ENCODE measurements around the gene PNPLA8.
"Not testable (repeated sequence)": the region's sequence is repeated elsewhere in the genome, so short reads cannot be mapped to it uniquely, and the experiment has no call there.

The PNPLA8 gene

GRCh38 chr7:108526768-108527017, 758 bp upstream of the PNPLA8 start:
- no peak for DNase-seq

- DNase-seq = no peak
Measured at GRCh38 chr7:108525327-108525984, 479 bp downstream of the PNPLA8 start.

GRCh38 chr7:108522780-108523179, 3.2 kb downstream of the PNPLA8 start:
- no peak for DNase-seq

- DNase-seq = no peak
Measured at GRCh38 chr7:108517951-108518350, 8.0 kb downstream of the PNPLA8 start.

GRCh38 chr7:108515630-108516029, 10.3 kb downstream of the PNPLA8 start:
- DNase-seq = no peak

GRCh38 chr7:108515013-108515412, 10.9 kb downstream of the PNPLA8 start:
- DNase-seq = no peak

- no peak for DNase-seq
Measured at GRCh38 chr7:108511939-108512338, 14.0 kb downstream of the PNPLA8 start.

- DNase-seq = not testable (repeated sequence)
Measured at GRCh38 chr7:108504576-108504975, 21.4 kb downstream of the PNPLA8 start.

- no peak for DNase-seq
Measured at GRCh38 chr7:108503112-108504026, 22.6 kb downstream of the PNPLA8 start.

- DNase-seq = no peak
Measured at GRCh38 chr7:108499566-108499965, 26.4 kb downstream of the PNPLA8 start.

- DNase-seq = no peak
Measured at GRCh38 chr7:108498481-108498880, 27.5 kb downstream of the PNPLA8 start.

- peak; percentile 12 to 24 for DNase-seq
Measured at GRCh38 chr7:108497082-108497725, 28.7 kb downstream of the PNPLA8 start.

- no peak for DNase-seq
Measured at GRCh38 chr7:108492742-108493141, 33.2 kb downstream of the PNPLA8 start.

GRCh38 chr7:108488768-108489538, 37.0 kb downstream of the PNPLA8 start:
- DNase-seq = no peak

- DNase-seq = no peak
Measured at GRCh38 chr7:108487646-108488045, 38.3 kb downstream of the PNPLA8 start.

- DNase-seq = no peak
Measured at GRCh38 chr7:108486291-108486966, 39.5 kb downstream of the PNPLA8 start.

- DNase-seq = no peak
Measured at GRCh38 chr7:108484137-108484536, 41.8 kb downstream of the PNPLA8 start.

GRCh38 chr7:108480311-108480710, 45.6 kb downstream of the PNPLA8 start:
- no peak for DNase-seq

GRCh38 chr7:108479751-108480150, 46.2 kb downstream of the PNPLA8 start:
- DNase-seq = no peak

GRCh38 chr7:108479118-108479517, 46.8 kb downstream of the PNPLA8 start:
- no peak for DNase-seq

GRCh38 chr7:108468246-108468645, 57.7 kb downstream of the PNPLA8 start:
- DNase-seq = no peak

GRCh38 chr7:108467391-108467790, 58.5 kb downstream of the PNPLA8 start:
- DNase-seq = no peak

GRCh38 chr7:108466322-108466721, 59.6 kb downstream of the PNPLA8 start:
- not testable (repeated sequence) for DNase-seq
